Peyer's patch (tissue), 4 donors: ENCODE results near the gene ATP8A1.

Source experiments
- POLR2A ChIP-seq, 2 donors: fragments of 450-650 bp; IDR thresholded peaks; one replicate each; pipeline ENCODE4 v1.5.1; 2017; ENCODE audit warnings: antibody characterized with exemption in 2 of 2, mild to moderate bottlenecking in 2 of 2, moderate library complexity in 2 of 2
- TF ChIP-seq, protein P1 (sequence below), 6 experiments: fragments of 450-650 bp in 4 of 6; fragments of 200-600 bp in 2 of 6; sonication (generic) in 1 of 6; IDR thresholded peaks; one replicate each; pipeline ENCODE4 v1.5.1; 2017 to 2019; ENCODE audit warnings: antibody characterized with exemption in 6 of 6, mild to moderate bottlenecking in 3 of 6, moderate library complexity in 1 of 6

DNA sequence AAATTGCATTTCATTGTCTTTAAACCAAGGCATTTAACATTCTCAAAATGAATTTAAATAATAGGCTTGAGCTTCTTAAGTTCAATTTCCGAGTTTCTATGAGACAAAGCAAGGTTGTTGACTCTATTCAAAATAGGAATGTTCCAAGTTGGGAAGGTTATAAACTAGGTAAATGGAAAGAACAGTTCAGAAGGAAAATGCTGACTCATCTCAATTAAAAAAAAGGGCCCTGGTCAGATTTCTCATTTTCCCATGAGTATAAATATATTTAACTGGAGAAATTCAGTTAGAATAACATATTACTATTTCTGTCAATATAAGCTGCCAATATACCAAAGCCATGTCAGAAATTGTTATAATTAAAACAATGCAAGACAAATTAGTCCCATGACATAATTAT is 113.8 kb downstream of the ATP8A1 start:
- TF ChIP-seq, protein P1, sequence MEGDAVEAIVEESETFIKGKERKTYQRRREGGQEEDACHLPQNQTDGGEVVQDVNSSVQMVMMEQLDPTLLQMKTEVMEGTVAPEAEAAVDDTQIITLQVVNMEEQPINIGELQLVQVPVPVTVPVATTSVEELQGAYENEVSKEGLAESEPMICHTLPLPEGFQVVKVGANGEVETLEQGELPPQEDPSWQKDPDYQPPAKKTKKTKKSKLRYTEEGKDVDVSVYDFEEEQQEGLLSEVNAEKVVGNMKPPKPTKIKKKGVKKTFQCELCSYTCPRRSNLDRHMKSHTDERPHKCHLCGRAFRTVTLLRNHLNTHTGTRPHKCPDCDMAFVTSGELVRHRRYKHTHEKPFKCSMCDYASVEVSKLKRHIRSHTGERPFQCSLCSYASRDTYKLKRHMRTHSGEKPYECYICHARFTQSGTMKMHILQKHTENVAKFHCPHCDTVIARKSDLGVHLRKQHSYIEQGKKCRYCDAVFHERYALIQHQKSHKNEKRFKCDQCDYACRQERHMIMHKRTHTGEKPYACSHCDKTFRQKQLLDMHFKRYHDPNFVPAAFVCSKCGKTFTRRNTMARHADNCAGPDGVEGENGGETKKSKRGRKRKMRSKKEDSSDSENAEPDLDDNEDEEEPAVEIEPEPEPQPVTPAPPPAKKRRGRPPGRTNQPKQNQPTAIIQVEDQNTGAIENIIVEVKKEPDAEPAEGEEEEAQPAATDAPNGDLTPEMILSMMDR (IDR thresholded peaks at IDR 0.05): no peak
- no peak for TF ChIP-seq POLR2A (IDR thresholded peaks at IDR 0.05)
